ENCODE results near the gene PPM1A.
"Not testable (repeated sequence)": the region's sequence is repeated elsewhere in the genome, so short reads cannot be mapped to it uniquely, and the experiment has no call there.

PPM1A gene

DNA sequence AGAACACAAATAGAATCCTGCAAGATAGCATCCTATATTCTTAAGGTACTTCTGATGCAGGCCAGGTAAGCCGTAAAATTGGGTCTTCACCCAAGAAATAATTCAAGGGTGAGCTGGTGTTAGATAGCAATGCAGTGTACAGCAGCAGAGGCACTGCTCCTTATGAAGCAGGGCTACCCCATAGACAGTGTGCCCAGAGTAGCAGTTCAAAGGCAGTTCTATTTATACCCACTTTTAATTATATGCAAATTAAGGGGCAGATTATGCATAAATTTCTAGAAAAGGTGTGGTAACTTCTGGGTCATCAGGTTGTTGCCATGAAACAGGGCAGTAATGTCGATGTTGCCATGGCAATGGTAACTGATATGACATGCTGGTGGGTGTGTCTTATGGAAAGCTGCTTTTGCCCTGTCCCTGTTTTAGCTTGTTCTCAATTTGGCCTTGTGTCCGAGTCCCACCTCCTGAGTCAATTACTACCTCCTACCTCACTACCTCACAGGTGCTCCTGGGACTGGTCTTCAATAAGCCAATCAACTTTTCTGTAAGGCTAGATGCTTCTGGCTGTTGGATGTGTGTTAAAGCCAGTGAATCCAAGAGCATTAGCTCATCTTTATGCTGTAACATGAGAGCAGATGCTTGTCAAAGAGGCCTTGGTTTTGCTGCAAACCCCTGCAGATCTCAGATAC lies 61.0 kb downstream of the PPM1A start:
- TF ChIP-seq POLR2A (IDR thresholded peaks at IDR 0.05; ENCODE audit: low read depth, low read length) = no peak
- TF ChIP-seq TAF1 (IDR thresholded peaks at IDR 0.05; ENCODE audit: borderline replicate concordance, low read depth, low read length) = no peak
- no peak for TF ChIP-seq POLR2AphosphoS5 (IDR thresholded peaks at IDR 0.05; ENCODE audit: low read depth, low read length)
- FAIRE-seq (no peak), DNase-seq (ENCODE audit: insufficient read length) (no peak)

DNA sequence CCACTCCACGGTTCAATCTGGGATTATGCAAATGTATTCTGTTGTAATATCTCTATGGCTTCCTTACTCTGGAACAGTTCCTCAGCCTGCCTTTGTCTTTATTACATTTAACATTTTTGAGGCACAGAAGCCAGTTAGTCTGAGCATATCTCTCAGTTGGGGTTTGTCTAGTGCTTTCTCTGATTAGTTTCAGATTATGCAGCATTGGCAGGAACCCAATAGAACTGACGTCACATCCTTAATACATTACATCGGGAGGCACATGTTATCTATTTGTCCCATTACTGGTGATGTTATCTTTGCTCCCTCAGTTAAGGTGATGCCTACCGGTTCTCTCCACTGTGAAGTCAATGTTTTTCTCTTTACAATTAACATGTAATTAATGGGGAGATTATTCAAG lies 62.4 kb downstream of the PPM1A start:
- no peak for DNase-seq (ENCODE audit: insufficient read length)
- TF ChIP-seq TAF1 (IDR thresholded peaks at IDR 0.05; ENCODE audit: borderline replicate concordance, low read depth, low read length) (no peak), POLR2AphosphoS5 (IDR thresholded peaks at IDR 0.05; ENCODE audit: low read depth, low read length) (no peak), POLR2A (IDR thresholded peaks at IDR 0.05; ENCODE audit: low read depth, low read length) (no peak)
- FAIRE-seq = no peak

DNA sequence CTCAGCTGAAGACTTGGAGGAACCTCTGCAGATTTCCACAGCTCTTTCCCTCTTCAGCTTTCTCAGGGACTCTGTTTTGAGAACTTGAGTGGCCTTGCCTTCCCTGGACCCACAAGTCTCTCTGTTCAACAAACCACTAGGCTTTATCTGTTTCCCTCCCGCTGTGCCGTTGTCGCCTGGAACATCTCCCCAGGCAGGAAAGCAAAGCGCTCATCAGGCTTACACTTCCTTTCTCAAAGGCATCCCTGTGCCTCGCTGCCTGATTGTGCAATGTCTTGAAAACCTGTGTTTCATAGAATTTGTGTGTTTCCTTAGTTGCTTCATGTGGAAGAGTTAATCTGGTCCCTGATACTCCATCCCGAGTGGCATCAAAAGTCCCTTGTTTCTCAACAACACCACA lies 64.1 kb downstream of the PPM1A start:
- no peak for DNase-seq (ENCODE audit: insufficient read length)
- FAIRE-seq = no peak
- no peak for TF ChIP-seq POLR2A (IDR thresholded peaks at IDR 0.05; ENCODE audit: low read depth, low read length)
- no peak for TF ChIP-seq TAF1 (IDR thresholded peaks at IDR 0.05; ENCODE audit: borderline replicate concordance, low read depth, low read length)
- no peak for TF ChIP-seq POLR2AphosphoS5 (IDR thresholded peaks at IDR 0.05; ENCODE audit: low read depth, low read length)

DNA sequence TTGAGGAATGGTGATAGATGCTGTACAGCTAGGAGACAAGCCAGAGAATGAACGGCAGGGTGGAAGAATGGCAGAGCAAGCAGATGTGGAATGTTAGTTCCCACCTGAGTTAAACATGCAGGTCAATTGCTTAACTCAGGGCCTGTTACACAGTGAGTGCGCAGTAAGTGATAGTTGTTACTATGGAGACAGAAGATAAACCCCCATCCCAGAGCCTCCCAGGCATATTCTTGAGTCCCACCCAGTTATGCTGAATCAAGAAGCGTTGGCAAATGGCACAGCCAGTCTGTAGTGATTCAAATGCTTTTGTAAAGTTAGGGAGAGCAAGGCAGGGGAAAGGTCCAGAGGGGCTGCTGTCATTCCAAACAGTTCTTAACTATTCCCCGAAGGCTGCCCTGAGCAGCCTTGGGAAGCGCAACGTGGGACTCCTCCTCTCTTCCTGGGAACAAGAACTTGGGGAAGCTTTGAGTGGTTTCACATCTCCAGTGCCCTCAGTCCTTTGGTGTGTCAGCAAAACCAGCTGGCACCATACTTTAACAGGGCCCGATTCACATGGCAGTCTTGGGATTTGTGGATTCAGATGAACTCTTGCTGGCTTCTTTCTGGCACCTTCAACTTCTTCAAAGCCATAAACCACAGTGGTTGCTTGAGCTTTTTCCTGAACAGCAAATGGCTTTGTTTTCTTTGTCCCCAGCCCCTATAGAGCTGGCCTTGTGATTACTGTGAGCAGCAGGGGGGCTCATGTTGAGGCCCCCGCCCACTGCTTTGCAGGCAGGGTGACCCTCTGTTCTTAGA lies 66.4 kb downstream of the PPM1A start:
- DNase-seq (ENCODE audit: insufficient read length) (no peak), FAIRE-seq (no peak)
- TF ChIP-seq POLR2A (IDR thresholded peaks at IDR 0.05; ENCODE audit: low read depth, low read length) (no peak), POLR2AphosphoS5 (IDR thresholded peaks at IDR 0.05; ENCODE audit: low read depth, low read length) (no peak), TAF1 (IDR thresholded peaks at IDR 0.05; ENCODE audit: borderline replicate concordance, low read depth, low read length) (no peak)

DNA sequence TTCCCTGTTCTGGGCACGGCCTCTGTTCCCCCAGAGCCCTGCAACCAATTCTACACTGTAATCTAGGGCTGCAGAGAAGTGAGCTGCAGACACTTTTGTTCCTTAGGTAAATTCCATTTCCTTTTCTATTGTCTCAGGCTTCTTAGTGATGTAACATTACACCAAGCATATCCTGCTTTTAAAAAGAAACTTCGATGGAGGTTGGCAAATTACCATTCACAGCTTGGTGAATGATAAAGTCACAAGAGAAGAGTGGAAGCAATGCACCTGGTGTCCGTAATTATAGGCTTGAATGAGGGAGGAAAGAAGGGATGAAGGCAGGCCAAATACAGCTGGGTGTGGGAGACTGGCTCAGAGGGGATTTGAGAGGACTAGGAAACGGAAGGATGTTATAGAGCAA lies 68.6 kb downstream of the PPM1A start:
- TF ChIP-seq POLR2AphosphoS5 (IDR thresholded peaks at IDR 0.05; ENCODE audit: low read depth, low read length) (no peak), POLR2A (IDR thresholded peaks at IDR 0.05; ENCODE audit: low read depth, low read length) (no peak), TAF1 (IDR thresholded peaks at IDR 0.05; ENCODE audit: borderline replicate concordance, low read depth, low read length) (no peak)
- DNase-seq (ENCODE audit: insufficient read length) = no peak
- FAIRE-seq = no peak

DNA sequence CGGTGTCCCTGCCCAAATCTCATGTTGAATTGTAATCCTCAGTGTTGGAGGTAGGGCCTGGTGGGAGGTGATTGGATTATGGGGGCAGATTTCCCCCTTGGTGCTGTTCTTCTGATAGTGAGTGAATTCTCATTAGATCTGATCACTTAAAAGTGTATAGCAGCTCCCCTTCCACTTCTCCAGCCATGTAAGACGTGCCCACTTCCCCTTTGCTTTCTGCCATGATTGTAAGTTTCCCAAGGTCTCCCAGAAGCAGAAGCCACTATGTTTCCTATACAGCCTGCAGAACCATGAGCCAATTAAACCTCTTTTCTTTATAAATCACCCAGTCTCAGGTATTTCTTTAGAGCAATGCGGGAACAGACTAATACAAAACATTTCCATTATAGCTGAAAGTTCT lies 71.8 kb downstream of the PPM1A start:
- FAIRE-seq = not testable (repeated sequence)

DNA sequence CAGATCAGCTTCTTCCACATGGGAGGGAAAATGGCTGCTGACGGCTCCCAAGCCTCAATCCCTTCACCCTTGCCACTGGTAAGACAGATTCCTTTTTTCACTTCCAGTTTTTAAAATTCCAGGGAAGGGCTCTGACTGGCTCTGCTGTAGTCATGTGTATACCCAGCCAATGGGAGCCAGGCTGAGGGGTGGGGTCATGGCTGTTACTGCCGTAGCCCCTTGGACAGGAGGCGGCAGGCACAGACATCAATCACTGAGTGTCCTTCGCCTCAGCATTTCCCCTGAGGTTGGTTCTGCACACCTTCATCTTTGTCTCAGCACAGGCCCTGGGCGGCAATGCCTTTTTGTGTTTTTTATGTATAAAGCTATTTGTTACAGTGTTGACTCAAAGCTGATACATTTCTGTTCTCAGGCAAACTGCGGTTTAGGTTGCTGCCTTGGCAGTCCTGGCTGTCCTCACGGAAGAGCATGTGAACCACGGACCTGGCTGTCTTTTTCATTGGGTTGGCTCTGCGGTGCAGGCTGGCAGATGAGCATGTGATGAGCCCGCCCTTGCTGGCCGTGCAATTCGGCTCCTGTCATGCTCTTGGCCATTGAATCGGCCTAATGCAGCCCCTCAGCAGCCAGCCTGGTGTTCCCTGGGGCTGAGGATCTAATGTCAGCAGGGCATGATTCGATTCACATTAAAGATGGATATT lies 74.3 kb downstream of the PPM1A start:
- TF ChIP-seq POLR2A (IDR thresholded peaks at IDR 0.05; ENCODE audit: low read depth, low read length) = no peak
- no peak for TF ChIP-seq POLR2AphosphoS5 (IDR thresholded peaks at IDR 0.05; ENCODE audit: low read depth, low read length)
- no peak for TF ChIP-seq TAF1 (IDR thresholded peaks at IDR 0.05; ENCODE audit: borderline replicate concordance, low read depth, low read length)
- FAIRE-seq (no peak), DNase-seq (ENCODE audit: insufficient read length) (no peak)

More for the DNA sequence above, 71.8 kb downstream of the PPM1A start:
- not testable (repeated sequence) for DNase-seq (ENCODE audit: insufficient read length)

DNA sequence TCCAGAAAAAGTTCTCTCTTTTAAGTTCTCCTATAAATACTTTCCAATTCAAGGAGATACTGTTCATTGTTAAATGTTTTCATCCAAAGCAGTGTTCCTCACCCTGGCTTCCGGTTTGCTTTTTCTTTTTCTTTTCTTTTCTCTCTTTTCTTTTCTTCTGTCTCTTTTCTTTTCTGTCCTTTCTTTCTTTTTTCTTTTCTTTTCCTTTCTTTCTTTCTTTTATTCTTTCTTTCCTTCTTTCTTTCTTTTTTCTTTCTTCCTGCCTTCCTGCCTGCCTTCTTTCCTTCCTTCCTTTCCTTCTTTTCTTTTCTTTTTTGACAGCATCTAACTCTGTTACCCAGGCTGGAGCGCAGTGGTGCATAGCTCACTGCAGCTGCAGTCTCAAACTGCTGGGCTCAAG lies 75.8 kb downstream of the PPM1A start:
- DNase-seq (ENCODE audit: insufficient read length) = no peak
- FAIRE-seq = no peak
- TF ChIP-seq POLR2A (IDR thresholded peaks at IDR 0.05; ENCODE audit: low read depth, low read length) (no peak), TAF1 (IDR thresholded peaks at IDR 0.05; ENCODE audit: borderline replicate concordance, low read depth, low read length) (no peak), POLR2AphosphoS5 (IDR thresholded peaks at IDR 0.05; ENCODE audit: low read depth, low read length) (no peak)

DNA sequence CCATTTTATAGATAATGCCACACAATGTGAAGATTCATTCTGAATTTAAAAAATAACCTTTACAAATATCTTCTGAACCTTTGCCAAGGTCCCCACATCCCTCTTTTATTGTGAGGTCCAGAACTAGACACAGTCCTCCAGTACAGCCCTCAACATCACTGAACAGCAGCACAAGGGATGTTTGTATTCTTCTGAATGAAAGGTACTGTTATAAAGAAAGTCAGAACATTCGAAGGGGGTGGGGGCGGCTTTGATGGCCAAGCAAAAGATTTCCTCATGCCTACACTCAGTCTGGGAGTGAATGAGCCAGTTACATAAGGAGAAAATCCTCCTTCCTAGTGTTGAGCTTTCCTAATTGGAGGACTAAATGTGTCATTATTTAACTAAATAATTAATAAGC lies 77.3 kb downstream of the PPM1A start:
- TF ChIP-seq POLR2A (IDR thresholded peaks at IDR 0.05; ENCODE audit: low read depth, low read length) (no peak), POLR2AphosphoS5 (IDR thresholded peaks at IDR 0.05; ENCODE audit: low read depth, low read length) (no peak), TAF1 (IDR thresholded peaks at IDR 0.05; ENCODE audit: borderline replicate concordance, low read depth, low read length) (no peak)
- no peak for DNase-seq (ENCODE audit: insufficient read length)
- FAIRE-seq = no peak

DNA sequence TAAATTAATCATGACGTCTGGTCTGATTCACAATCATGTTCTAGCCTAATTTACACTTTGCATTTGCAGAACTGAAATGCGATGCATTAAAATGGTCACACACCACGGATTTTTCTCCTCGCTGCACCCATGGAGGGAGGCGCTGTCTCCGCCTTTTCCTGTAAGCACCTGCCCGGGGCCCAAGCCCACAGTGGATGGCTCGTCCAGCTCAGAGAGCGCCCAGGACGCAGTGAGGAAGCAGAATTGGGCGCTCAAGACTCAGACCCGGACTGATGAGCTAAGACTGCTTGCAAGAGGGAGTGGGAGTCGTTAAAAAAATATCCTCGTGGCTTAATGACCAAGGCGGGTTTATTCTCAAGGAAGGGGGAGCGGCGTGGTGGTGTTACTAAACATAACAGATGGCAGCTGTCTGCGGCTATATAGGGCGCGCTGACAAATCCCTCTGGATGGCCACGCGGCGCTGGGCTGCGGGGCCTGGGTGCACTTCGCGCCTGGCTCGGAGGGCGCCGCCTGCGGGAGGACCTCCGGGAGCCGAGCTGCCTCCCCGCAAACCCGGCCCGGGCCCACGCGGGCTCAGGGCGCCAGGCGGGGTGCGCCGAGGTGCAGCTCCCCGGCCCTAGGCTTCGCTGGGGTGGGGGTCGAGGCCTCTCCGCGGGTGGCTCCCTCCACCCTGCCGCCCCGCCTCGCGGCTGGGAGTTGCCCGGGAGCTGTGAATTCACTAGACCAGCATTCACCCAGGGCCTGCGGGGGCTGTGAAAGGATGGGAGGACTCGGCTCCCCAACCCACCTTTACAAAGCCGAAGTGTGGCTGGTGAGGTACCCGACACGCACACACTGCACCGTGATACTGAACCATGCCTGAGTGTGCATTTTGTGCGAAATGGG lies 78.7 kb downstream of the PPM1A start:
- peak; percentile 83 for FAIRE-seq
- peak; percentile 74 for TF ChIP-seq POLR2AphosphoS5 (IDR thresholded peaks at IDR 0.05; ENCODE audit: low read depth, low read length)
- peak; percentile 54; the same call in 1 of the 2 replicates for TF ChIP-seq TAF1 (IDR thresholded peaks at IDR 0.05; ENCODE audit: borderline replicate concordance, low read depth, low read length)
- TF ChIP-seq POLR2A (IDR thresholded peaks at IDR 0.05; ENCODE audit: low read depth, low read length) = peak; percentile 79
- peak; percentile 54 for DNase-seq (ENCODE audit: insufficient read length)

DNA sequence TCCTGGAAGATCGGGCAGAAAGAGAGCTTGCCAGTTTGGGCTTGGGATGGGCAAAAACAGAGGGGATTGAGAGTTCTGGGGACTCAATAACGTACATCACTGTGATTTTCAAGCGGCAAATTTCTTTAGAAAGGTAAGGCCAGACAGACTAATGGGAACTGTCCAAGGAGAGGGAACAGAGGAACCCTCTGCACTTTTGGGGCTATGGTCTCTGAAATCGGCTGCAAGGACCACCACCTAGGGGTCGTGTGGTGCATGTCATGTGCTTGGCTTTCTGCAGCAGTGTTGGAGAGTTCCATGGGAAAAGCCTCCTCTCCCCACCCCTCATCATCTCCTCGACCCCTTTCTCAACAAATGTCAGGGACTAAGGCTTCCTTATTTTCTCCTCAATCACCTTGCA lies 79.6 kb downstream of the PPM1A start:
- TF ChIP-seq POLR2AphosphoS5 (IDR thresholded peaks at IDR 0.05; ENCODE audit: low read depth, low read length) = no peak
- TF ChIP-seq TAF1 (IDR thresholded peaks at IDR 0.05; ENCODE audit: borderline replicate concordance, low read depth, low read length) = no peak
- TF ChIP-seq POLR2A (IDR thresholded peaks at IDR 0.05; ENCODE audit: low read depth, low read length) = no peak
- DNase-seq (ENCODE audit: insufficient read length) (no peak), FAIRE-seq (peak; percentile 73)
